Right lobe of liver (tissue), 6 donors: ENCODE data around the gene CCR5AS.

Experiments used
- ATAC-seq, 4 donors: fragments of 200-7000 bp; cut with Tn5 transposase; one replicate each; pipeline ENCODE4 v1.9.1; 2020; ENCODE audit warnings: mild to moderate bottlenecking in 4 of 4, moderate library complexity in 4 of 4
- DNase-seq, 3 donors: peaks; one replicate each; pipeline ENCODE4 v3.0.0-alpha.2; 2020
- H3K27ac ChIP-seq, 3 donors: fragments of 200-600 bp; one replicate each; pipeline ENCODE4 v1.8.0; 2022
- H3K27me3 ChIP-seq, 2 donors: fragments of 200-600 bp; one replicate each; pipeline ENCODE4 v1.8.0; 2022
- H3K36me3 ChIP-seq, 4 donors: fragments of 200-600 bp; sonication (generic) in 1 of 4; one replicate each; pipeline versions ENCODE4 v1.5.1 to v1.8.0; 2017 to 2022; ENCODE audit warnings: control low read depth in 1 of 4
- H3K4me1 ChIP-seq, 4 donors: fragments of 200-600 bp; sonication (generic) in 1 of 4; one replicate each; pipeline versions ENCODE4 v1.5.1 to v1.8.0; 2017 to 2022; ENCODE audit warnings: control low read depth in 1 of 4
- H3K4me3 ChIP-seq, 3 donors: fragments of 200-600 bp; one replicate each; pipeline ENCODE4 v1.8.0; 2022
- H3K9me3 ChIP-seq, 4 donors: fragments of 200-600 bp; sonication (generic) in 1 of 4; one replicate each; pipeline versions ENCODE4 v1.5.1 to v1.8.0; 2017 to 2022; ENCODE audit warnings: control low read depth in 1 of 4
- POLR2A ChIP-seq: fragments of 450-650 bp; IDR thresholded peaks from one replicate; pipeline ENCODE4 v1.6.1; 2017; ENCODE audit warnings: antibody characterized with exemption, mild to moderate bottlenecking
- WGBS: methylation state at CpG from one replicate; pipeline ENCODE4 v1.1.6; 2018; ENCODE audit warnings: low coverage, low lambda C conversion rate; ENCODE audit not compliant: insufficient coverage; ENCODE audit errors: missing lambda C conversion rate; 5-methylcytosine and 5-hydroxymethylcytosine counted together
- intact Hi-C, 2 donors: fragments of 100-400 bp; cut with DNase I; formaldehyde crosslinking; loops; one replicate each; pipeline versions ENCODE4 v1.11.2 to v1.14.1; 2022
- TF ChIP-seq, protein P1 (sequence below), 4 donors: fragments of 200-600 bp in 3 of 4; fragments of 450-650 bp in 1 of 4; IDR thresholded peaks; one replicate each; pipeline versions ENCODE4 v1.5.1 to v1.8.0; 2016 to 2022; ENCODE audit warnings: antibody characterized with exemption in 4 of 4, mild to moderate bottlenecking in 2 of 4
- donor health status: DM: no; HTN: yes; CAD: no.
- donor health status: DM: no; HTN: no; CAD: no.
- donor health status: DM: no; HTN: no; CAD: no.
- donor health status: DM: no; HTN: yes; CAD: no.
- donor health status: DM: no; HTN: yes; CAD: no.

CCR5AS gene

DNA sequence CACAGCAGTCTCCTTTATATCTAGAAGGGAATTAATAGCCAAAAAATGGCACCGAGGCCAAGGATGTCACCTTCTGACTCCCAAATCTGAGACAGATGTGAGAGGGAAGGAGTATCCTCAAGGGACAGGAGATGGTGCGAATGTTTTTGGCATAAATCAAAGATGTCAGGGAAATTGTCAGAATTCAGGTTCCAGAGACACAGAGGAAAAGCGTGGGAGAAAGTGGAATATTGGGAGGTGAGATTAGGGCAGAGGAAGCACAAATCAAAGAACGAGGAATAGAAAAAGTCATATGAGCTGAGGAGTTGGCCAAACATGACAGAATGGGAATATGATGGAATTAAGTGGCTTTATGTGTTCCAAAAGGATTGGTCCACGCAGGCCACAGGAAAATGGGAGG lies 6.0 kb downstream of the CCR5AS start:
- no peaks in the 10 kb centered on the region for H3K36me3 ChIP-seq
- no peak overlapping the region for H3K27ac ChIP-seq
- ATAC-seq (no peak), DNase-seq (no peak)
- no peaks in the 10 kb centered on the region for H3K9me3 ChIP-seq
- WGBS = 71% methylated on average over 5 of the region's 5 CpGs
- no peak overlapping the region for H3K4me3 ChIP-seq
- TF ChIP-seq, protein P1, sequence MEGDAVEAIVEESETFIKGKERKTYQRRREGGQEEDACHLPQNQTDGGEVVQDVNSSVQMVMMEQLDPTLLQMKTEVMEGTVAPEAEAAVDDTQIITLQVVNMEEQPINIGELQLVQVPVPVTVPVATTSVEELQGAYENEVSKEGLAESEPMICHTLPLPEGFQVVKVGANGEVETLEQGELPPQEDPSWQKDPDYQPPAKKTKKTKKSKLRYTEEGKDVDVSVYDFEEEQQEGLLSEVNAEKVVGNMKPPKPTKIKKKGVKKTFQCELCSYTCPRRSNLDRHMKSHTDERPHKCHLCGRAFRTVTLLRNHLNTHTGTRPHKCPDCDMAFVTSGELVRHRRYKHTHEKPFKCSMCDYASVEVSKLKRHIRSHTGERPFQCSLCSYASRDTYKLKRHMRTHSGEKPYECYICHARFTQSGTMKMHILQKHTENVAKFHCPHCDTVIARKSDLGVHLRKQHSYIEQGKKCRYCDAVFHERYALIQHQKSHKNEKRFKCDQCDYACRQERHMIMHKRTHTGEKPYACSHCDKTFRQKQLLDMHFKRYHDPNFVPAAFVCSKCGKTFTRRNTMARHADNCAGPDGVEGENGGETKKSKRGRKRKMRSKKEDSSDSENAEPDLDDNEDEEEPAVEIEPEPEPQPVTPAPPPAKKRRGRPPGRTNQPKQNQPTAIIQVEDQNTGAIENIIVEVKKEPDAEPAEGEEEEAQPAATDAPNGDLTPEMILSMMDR (IDR thresholded peaks at IDR 0.05) = no peak
- TF ChIP-seq POLR2A = no peak
- peaks cover 0 to 13% (median 6%) of the 10 kb centered on the region in 4 donors for H3K4me1 ChIP-seq
- intact Hi-C loops = no loop called here
- no peaks in the 10 kb centered on the region for H3K27me3 ChIP-seq

DNA sequence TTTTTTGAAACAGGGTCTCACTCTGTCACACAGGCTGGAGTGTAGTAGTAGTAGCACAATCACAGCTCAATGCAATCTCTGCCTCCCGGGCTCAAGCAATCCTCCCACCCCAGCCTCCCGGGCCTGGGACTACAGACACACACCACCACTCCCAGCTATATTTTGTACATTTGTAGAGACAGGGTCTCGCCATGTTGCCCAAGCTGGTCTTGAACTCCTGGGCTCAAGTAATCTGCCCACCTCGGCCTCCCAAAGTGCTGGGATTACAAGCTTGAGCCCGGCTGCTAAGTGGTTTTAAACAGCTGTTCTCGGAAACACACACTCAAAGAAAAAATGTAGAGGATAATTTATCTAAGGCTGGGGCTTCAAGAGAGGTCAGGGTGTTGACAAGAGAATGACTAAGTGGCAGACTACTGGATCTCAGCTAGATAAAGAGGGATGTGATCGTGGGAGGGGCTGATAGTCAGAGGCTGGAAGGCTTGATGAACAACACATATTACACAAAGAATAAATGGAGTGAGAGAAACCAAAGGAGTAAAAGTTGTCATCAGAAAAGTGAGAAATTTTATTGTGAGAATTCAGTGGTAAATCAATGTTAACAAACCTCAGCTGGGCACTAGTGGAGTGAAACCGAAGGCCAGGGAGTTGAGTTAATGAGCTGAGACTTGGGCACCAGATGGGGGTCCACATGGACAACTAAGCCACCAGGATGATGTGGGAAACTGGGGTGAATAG lies 6.7 kb downstream of the CCR5AS start:
- no peaks in the 10 kb centered on the region for H3K36me3 ChIP-seq
- no peak for TF ChIP-seq POLR2A
- TF ChIP-seq, protein P1 (IDR thresholded peaks at IDR 0.05) = no peak
- WGBS = 66% methylated on average over 7 of the region's 8 CpGs
- H3K4me1 ChIP-seq = peaks cover 0 to 6% (median 2%) of the 10 kb centered on the region in 4 donors
- DNase-seq = no peak
- intact Hi-C loops = no loop called here
- no peak overlapping the region for H3K27ac ChIP-seq
- H3K27me3 ChIP-seq = no peaks in the 10 kb centered on the region
- ATAC-seq = no peak
- no peaks in the 10 kb centered on the region for H3K9me3 ChIP-seq
- H3K4me3 ChIP-seq = no peak overlapping the region

DNA sequence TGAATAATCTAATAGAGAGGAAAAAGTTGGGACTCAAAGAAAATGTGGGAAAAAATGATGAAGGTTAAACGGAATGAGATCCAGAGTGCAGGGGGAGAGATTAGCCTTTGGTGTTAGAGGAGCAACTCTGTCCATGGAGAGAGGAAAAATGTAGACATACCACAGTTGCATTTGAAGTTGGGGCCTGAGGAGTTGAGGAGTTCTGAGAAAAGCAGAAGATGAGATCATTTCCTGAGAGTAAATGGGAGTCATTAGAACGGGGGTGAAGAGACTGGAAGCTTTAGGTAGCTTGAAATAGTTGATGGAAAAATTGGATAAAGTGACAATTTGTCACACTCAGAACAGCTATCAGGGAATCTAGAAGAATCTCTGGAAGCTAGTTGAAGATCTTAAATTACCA lies 7.3 kb downstream of the CCR5AS start:
- intact Hi-C loops = no loop called here
- no peak overlapping the region for H3K4me3 ChIP-seq
- TF ChIP-seq, protein P1 (IDR thresholded peaks at IDR 0.05) = no peak
- no peak for TF ChIP-seq POLR2A
- DNase-seq (no peak), ATAC-seq (peak in 1 of 4 donors; percentile 23)
- H3K36me3 ChIP-seq = no peaks in the 10 kb centered on the region
- H3K9me3 ChIP-seq = no peaks in the 10 kb centered on the region
- H3K27me3 ChIP-seq = no peaks in the 10 kb centered on the region
- WGBS = 43% methylated on average over 2 of the region's 2 CpGs
- no peak overlapping the region for H3K27ac ChIP-seq
- H3K4me1 ChIP-seq = no peaks in the 10 kb centered on the region

DNA sequence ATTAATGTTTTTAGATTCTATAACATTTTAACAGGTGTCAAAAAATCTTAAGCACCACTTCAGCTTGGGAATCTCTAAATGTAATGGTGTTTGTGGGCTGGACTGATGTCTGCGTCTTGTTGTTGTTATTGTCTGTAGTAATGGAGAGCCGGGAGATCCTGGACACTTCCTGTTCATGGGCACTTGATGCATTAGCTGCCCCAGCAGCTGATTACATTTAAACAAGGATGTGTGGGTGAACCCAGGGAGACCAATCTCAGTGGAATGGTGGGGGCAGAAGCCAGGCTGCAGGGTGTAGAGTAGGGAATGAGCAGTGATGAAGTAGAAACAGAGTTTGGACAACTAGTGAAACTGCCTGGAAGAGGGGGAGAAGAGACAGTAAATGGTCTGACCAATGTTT lies 7.8 kb downstream of the CCR5AS start:
- DNase-seq (no peak), ATAC-seq (no peak)
- H3K9me3 ChIP-seq = no peaks in the 10 kb centered on the region
- WGBS = 64% methylated on average over 2 of the region's 2 CpGs
- no peak overlapping the region for H3K4me3 ChIP-seq
- no peak for TF ChIP-seq POLR2A
- TF ChIP-seq, protein P1 (IDR thresholded peaks at IDR 0.05) = no peak
- intact Hi-C loops = no loop called here
- no peaks in the 10 kb centered on the region for H3K27me3 ChIP-seq
- H3K4me1 ChIP-seq = no peaks in the 10 kb centered on the region
- H3K36me3 ChIP-seq = no peaks in the 10 kb centered on the region
- H3K27ac ChIP-seq = no peak overlapping the region
